WTC11 (cell line): ENCODE results near the gene PLTP. TPM values are rescaled to one million over a fixed set of nuclear protein-coding genes. Genes with fewer than 3 reads are reported as not detected.

Experiments
- ATAC-seq: fragments of 200-7000 bp; cut with Tn5 transposase; 2 replicates; pipeline ENCODE4 v1.10.0; 2021; ENCODE audit warnings: mild to moderate bottlenecking, moderate library complexity
- CTCF ChIA-PET: fragments of 300-600 bp; sonication (Branson Sonifier 250); formaldehyde crosslinking; loops from one replicate; lab custom pipeline; 2021; ENCODE audit warnings: antibody characterized with exemption; lab: Charles Lee
- POLR2A ChIA-PET: fragments of 350-600 bp; sonication (Branson Sonifier 250); formaldehyde crosslinking; loops from one replicate; lab custom pipeline; 2021; ENCODE audit warnings: antibody characterized with exemption; lab: Charles Lee
- DNase-seq: peaks from one replicate; pipeline ENCODE4 v3.0.0; 2021; ENCODE audit warnings: low spot score
- H3K27ac Mint-ChIP-seq: 2 replicates; pipeline ENCODE4 v1.8.0; 2021; ENCODE audit warnings: mixed read lengths
- H3K27me3 Mint-ChIP-seq: 2 replicates; pipeline ENCODE4 v1.8.0; 2021; ENCODE audit warnings: low read depth, mild to moderate bottlenecking, moderate library complexity, mixed read lengths
- H3K36me3 Mint-ChIP-seq: 2 replicates; pipeline ENCODE4 v1.8.0; 2021; ENCODE audit warnings: mixed read lengths
- H3K4me1 Mint-ChIP-seq: 2 replicates; pipeline ENCODE4 v1.8.0; 2022; ENCODE audit warnings: mixed read lengths
- H3K4me3 Mint-ChIP-seq: 2 replicates; pipeline ENCODE4 v1.8.0; 2021; ENCODE audit warnings: mild to moderate bottlenecking, moderate library complexity, mixed read lengths
- H3K9me3 Mint-ChIP-seq: 2 replicates; pipeline ENCODE4 v1.8.0; 2021; ENCODE audit warnings: mixed read lengths
- EMX1 ChIP-seq: fragments of 250-450 bp; sonication (Bioruptor Pico); IDR thresholded peaks from 2 replicates; pipeline ENCODE4 v1.8.0; 2021; ENCODE audit warnings: mild to moderate bottlenecking
- FOXP1 ChIP-seq: sonication (generic); formaldehyde crosslinking; IDR thresholded peaks from 2 replicates; pipeline ENCODE4 v1.8.0; 2022; ENCODE audit warnings: missing genetic modification reagents, mild to moderate bottlenecking, moderate library complexity, borderline replicate concordance
- GABPB1 ChIP-seq: sonication (generic); formaldehyde crosslinking; IDR thresholded peaks from 2 replicates; pipeline ENCODE4 v1.8.1; 2023; ENCODE audit warnings: mild to moderate bottlenecking, missing genetic modification reagents
- GRHL2 ChIP-seq: fragments of 250-450 bp; sonication (Bioruptor Pico); IDR thresholded peaks from 2 replicates; pipeline ENCODE4 v1.8.0; 2022; ENCODE audit warnings: mild to moderate bottlenecking, moderate library complexity; ENCODE audit not compliant: insufficient replicate concordance, severe bottlenecking
- GTF2I ChIP-seq: fragments of 250-450 bp; sonication (Bioruptor Pico); conservative IDR thresholded peaks from 2 replicates; pipeline ENCODE4 v1.4.0; 2021; ENCODE audit warnings: mild to moderate bottlenecking
- JUN ChIP-seq: sonication (generic); formaldehyde crosslinking; IDR thresholded peaks from 2 replicates; pipeline ENCODE4 v1.8.0; 2023; ENCODE audit warnings: mild to moderate bottlenecking, missing genetic modification reagents
- MXD4 ChIP-seq: fragments of 250-450 bp; sonication (Bioruptor Pico); IDR thresholded peaks from 2 replicates; pipeline ENCODE4 v1.8.0; 2021; ENCODE audit warnings: mild to moderate bottlenecking, moderate library complexity, borderline replicate concordance
- MYBL2 ChIP-seq: sonication (generic); formaldehyde crosslinking; IDR thresholded peaks from 2 replicates; pipeline ENCODE4 v1.8.1; 2023; ENCODE audit warnings: mild to moderate bottlenecking, moderate library complexity, missing genetic modification reagents
- OVOL2 ChIP-seq: fragments of 250-450 bp; sonication (Bioruptor Pico); IDR thresholded peaks from 2 replicates; pipeline ENCODE4 v1.9.0; 2021; ENCODE audit warnings: mild to moderate bottlenecking, borderline replicate concordance
- SP1 ChIP-seq: sonication (generic); formaldehyde crosslinking; conservative IDR thresholded peaks from 2 replicates; pipeline ENCODE4 v1.8.1; 2022; ENCODE audit warnings: missing genetic modification reagents
- ZNF219 ChIP-seq: sonication (generic); formaldehyde crosslinking; IDR thresholded peaks from 2 replicates; pipeline ENCODE4 v1.8.0; 2023; ENCODE audit warnings: missing genetic modification reagents, mild to moderate bottlenecking, borderline replicate concordance
- ZNF263 ChIP-seq: sonication (generic); formaldehyde crosslinking; IDR thresholded peaks from 2 replicates; pipeline ENCODE4 v1.8.1; 2022; ENCODE audit warnings: low read depth, mild to moderate bottlenecking, moderate library complexity, missing genetic modification reagents
- total RNA-seq: library from RNA; stranded (reverse); gene quantifications from 3 replicates; pipeline ENCODE4 v1.2.3, GENCODE V29; 2021
- TF ChIP-seq, protein P1 (sequence below): sonication (generic); formaldehyde crosslinking; conservative IDR thresholded peaks from 2 replicates; pipeline ENCODE4 v1.8.1; 2022; ENCODE audit warnings: mild to moderate bottlenecking, missing genetic modification reagents
- TF ChIP-seq, protein P2 (sequence below): sonication (generic); formaldehyde crosslinking; IDR thresholded peaks from 2 replicates; pipeline ENCODE4 v1.8.1; 2022; ENCODE audit warnings: mild to moderate bottlenecking, missing genetic modification reagents, moderate library complexity, borderline replicate concordance
- TF ChIP-seq, protein P3 (sequence below): fragments of 250-450 bp; sonication (Bioruptor Pico); IDR thresholded peaks from 2 replicates; pipeline ENCODE4 v1.8.0; 2021; ENCODE audit warnings: mild to moderate bottlenecking
- TF ChIP-seq, protein P4 (sequence below): fragments of 200-600 bp; IDR thresholded peaks from 2 replicates; pipeline ENCODE4 v1.8.0; 2022; ENCODE audit warnings: antibody characterized with exemption
- TF ChIP-seq, protein P5 (sequence below): sonication (generic); formaldehyde crosslinking; IDR thresholded peaks from 2 replicates; pipeline ENCODE4 v1.8.0; 2023; ENCODE audit warnings: mild to moderate bottlenecking, missing genetic modification reagents

The PLTP gene
- total RNA-seq, 1 experiment from 2014 or later: 109 TPM

DNA sequence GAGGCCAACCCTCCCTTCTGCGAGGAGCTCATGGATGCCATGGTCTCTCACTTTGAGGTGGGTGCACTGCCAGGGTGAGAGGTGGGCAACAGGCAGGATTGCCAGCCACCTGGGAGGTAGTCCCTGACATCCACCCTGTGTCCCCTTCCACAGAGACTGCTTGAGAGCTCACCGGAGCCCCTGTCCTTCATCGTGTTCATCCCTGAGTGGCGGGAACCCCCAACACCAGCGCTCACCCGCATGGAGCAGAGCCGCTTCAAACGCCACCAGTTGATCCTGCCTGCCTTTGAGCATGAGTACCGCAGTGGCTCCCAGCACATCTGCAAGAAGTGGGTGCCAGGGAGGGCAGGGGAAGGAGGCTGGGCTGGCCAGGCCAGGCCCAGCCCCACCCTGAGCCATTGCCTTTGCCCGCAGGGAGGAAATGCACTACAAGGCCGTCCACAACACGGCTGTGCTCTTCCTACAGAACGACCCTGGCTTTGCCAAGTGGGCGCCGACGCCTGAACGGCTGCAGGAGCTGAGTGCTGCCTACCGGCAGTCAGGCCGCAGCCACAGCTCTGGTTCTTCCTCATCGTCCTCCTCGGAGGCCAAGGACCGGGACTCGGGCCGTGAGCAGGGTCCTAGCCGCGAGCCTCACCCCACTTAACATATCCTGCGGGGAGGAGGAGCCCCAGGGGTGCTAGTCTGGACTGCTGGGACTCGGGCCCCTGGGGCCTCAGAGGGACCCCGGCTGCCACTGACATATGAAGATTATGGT is 35.3 kb upstream of the PLTP start:
- peaks cover 55% of the 10 kb centered on the region for H3K36me3 Mint-ChIP-seq
- CTCF ChIA-PET: interaction anchor here (0.7 to 1.1 kb wide), 2 partner anchors 12 to 14 kb away, joined by 3 to 4 read pairs; no protein-coding TSS in a partner anchor

DNA sequence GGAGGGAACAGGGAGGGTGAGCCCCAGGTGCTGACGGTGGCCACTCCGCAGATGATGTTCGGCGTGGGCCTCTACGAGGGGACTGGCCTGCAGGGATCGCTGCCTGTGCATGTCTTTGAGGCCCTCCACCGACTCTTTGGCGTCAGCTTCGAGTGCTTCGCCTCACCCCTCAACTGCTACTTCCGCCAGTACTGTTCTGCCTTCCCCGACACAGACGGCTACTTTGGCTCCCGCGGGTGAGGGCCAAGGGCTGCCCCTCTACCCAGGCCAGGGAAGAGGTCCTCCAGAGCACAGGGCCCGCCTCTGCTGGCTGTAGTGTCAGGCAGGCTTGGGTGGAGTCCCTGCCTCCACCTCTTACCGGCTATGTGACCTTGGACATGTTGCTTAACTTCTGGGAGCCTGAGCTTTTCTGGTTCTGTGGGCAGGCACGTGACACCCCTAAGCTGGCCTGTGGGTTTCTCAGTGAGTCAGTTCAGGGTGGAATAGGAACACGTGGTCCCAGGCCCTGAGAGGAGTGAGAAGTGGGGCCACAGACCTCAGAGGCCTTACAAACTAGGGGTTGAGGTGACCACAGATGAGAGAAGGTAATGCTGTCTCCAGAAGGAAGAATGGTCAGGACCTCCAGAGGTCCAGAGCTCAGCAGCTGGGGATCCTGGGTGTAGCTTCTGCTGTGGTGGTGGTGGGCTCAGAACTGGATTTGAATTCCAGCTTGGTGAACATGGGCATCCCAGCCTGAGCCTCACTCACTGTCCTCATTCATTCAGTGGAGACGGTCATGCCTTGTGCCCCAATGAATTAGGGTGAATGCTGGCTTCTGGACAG is 34.4 kb upstream of the PLTP start:
- Mint-ChIP-seq H3K27ac (no peak overlapping the region), H3K9me3 (no peaks in the 10 kb centered on the region), H3K36me3 (peaks cover 48% of the 10 kb centered on the region), H3K4me1 (no peaks in the 10 kb centered on the region), H3K4me3 (no peak overlapping the region), H3K27me3 (no peaks in the 10 kb centered on the region)
- ATAC-seq: no peak
- POLR2A ChIA-PET: interaction anchor here (3.2 kb wide), 1 partner anchor 12 kb away, joined by 14 read pairs; the partner anchor contains the start of gene PCIF1
- no peak for DNase-seq
- CTCF ChIA-PET: no interaction called here
- TF ChIP-seq GABPB1 (CRISPR knock-in tag): peak; percentile 72; the same call in 1 of the 2 replicates
- TF ChIP-seq, protein P1, sequence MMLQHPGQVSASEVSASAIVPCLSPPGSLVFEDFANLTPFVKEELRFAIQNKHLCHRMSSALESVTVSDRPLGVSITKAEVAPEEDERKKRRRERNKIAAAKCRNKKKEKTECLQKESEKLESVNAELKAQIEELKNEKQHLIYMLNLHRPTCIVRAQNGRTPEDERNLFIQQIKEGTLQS (CRISPR knock-in tag): no peak
- TF ChIP-seq, protein P2, sequence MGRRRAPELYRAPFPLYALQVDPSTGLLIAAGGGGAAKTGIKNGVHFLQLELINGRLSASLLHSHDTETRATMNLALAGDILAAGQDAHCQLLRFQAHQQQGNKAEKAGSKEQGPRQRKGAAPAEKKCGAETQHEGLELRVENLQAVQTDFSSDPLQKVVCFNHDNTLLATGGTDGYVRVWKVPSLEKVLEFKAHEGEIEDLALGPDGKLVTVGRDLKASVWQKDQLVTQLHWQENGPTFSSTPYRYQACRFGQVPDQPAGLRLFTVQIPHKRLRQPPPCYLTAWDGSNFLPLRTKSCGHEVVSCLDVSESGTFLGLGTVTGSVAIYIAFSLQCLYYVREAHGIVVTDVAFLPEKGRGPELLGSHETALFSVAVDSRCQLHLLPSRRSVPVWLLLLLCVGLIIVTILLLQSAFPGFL: no peak
- no peak for TF ChIP-seq MYBL2
- TF ChIP-seq ZNF263: no peak
- no peak for TF ChIP-seq ZNF219
- TF ChIP-seq JUN (CRISPR knock-in tag): no peak

More for the DNA sequence above, 35.3 kb upstream of the PLTP start:
- no peak overlapping the region for H3K27ac Mint-ChIP-seq
- no peak for TF ChIP-seq FOXP1
- no peak for TF ChIP-seq ZNF219
- TF ChIP-seq SP1 (CRISPR knock-in tag): no peak
- TF ChIP-seq, protein P3, sequence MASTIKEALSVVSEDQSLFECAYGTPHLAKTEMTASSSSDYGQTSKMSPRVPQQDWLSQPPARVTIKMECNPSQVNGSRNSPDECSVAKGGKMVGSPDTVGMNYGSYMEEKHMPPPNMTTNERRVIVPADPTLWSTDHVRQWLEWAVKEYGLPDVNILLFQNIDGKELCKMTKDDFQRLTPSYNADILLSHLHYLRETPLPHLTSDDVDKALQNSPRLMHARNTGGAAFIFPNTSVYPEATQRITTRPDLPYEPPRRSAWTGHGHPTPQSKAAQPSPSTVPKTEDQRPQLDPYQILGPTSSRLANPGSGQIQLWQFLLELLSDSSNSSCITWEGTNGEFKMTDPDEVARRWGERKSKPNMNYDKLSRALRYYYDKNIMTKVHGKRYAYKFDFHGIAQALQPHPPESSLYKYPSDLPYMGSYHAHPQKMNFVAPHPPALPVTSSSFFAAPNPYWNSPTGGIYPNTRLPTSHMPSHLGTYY (CRISPR knock-in tag): no peak
- TF ChIP-seq GRHL2 (CRISPR knock-in tag): no peak
- TF ChIP-seq, protein P4, sequence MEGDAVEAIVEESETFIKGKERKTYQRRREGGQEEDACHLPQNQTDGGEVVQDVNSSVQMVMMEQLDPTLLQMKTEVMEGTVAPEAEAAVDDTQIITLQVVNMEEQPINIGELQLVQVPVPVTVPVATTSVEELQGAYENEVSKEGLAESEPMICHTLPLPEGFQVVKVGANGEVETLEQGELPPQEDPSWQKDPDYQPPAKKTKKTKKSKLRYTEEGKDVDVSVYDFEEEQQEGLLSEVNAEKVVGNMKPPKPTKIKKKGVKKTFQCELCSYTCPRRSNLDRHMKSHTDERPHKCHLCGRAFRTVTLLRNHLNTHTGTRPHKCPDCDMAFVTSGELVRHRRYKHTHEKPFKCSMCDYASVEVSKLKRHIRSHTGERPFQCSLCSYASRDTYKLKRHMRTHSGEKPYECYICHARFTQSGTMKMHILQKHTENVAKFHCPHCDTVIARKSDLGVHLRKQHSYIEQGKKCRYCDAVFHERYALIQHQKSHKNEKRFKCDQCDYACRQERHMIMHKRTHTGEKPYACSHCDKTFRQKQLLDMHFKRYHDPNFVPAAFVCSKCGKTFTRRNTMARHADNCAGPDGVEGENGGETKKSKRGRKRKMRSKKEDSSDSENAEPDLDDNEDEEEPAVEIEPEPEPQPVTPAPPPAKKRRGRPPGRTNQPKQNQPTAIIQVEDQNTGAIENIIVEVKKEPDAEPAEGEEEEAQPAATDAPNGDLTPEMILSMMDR: no peak
- no peak for TF ChIP-seq EMX1
- TF ChIP-seq, protein P5, sequence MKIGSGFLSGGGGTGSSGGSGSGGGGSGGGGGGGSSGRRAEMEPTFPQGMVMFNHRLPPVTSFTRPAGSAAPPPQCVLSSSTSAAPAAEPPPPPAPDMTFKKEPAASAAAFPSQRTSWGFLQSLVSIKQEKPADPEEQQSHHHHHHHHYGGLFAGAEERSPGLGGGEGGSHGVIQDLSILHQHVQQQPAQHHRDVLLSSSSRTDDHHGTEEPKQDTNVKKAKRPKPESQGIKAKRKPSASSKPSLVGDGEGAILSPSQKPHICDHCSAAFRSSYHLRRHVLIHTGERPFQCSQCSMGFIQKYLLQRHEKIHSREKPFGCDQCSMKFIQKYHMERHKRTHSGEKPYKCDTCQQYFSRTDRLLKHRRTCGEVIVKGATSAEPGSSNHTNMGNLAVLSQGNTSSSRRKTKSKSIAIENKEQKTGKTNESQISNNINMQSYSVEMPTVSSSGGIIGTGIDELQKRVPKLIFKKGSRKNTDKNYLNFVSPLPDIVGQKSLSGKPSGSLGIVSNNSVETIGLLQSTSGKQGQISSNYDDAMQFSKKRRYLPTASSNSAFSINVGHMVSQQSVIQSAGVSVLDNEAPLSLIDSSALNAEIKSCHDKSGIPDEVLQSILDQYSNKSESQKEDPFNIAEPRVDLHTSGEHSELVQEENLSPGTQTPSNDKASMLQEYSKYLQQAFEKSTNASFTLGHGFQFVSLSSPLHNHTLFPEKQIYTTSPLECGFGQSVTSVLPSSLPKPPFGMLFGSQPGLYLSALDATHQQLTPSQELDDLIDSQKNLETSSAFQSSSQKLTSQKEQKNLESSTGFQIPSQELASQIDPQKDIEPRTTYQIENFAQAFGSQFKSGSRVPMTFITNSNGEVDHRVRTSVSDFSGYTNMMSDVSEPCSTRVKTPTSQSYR (CRISPR knock-in tag): no peak
- TF ChIP-seq GTF2I: no peak
- no peak for TF ChIP-seq MXD4 (CRISPR knock-in tag)
- no peak for TF ChIP-seq OVOL2 (CRISPR knock-in tag)
- H3K4me3 Mint-ChIP-seq: no peak overlapping the region
- DNase-seq (no peak), ATAC-seq (no peak)
- H3K4me1 Mint-ChIP-seq: peaks cover 5% of the 10 kb centered on the region
- POLR2A ChIA-PET: interaction anchor here (0.6 to 3.2 kb wide), 2 partner anchors 13 to 25 kb away, joined by 3 to 14 read pairs; partner anchors contain the start of gene PCIF1
- no peaks in the 10 kb centered on the region for H3K27me3 Mint-ChIP-seq
- no peaks in the 10 kb centered on the region for H3K9me3 Mint-ChIP-seq
